ENCODE results near the gene ARHGEF3. TPM values are rescaled to one million over a fixed set of nuclear protein-coding genes. Genes with fewer than 3 reads are reported as not detected.

Gene ARHGEF3
- total and polyA plus RNA-seq, 4 experiments from 2014 or later: 120 to 160 (median 126) TPM

GRCh38 chr3:56837196-56837955 is 35.6 kb upstream of the ARHGEF3 start:
- CTCF ChIA-PET (ENCODE audit: partially characterized antibody): interaction anchor here (1.4 kb wide), 1 partner anchor 18 kb away, joined by 3 read pairs; no protein-coding TSS in a partner anchor
- Mint-ChIP-seq H3K4me1 (peaks cover 26 to 50% (median 38%) of the 10 kb centered on the region in 4 donors), H3K36me3 (peaks cover 7 to 22% of the 10 kb centered on the region in 2 donors), H3K4me3 (no peak overlapping the region), H3K27me3 (no peaks in the 10 kb centered on the region), H3K27ac (peak overlapping the region in 1 of 7 donors; percentile 43), H3K9me3 (no peaks in the 10 kb centered on the region)
- H3K4me1 ChIP-seq (ENCODE audit: insufficient read depth, low read length): no peaks in the 10 kb centered on the region
- no peak overlapping the region for H3K27ac ChIP-seq (ENCODE audit: low read depth, low read length)
- H3K4me3 ChIP-seq (ENCODE audit: low read length in 2 of 2): no peak overlapping the region
- intact Hi-C loops (cut with micrococcal nuclease): no loop called here
- no peak for DNase-seq
- H3K9me3 ChIP-seq (ENCODE audit: control insufficient read depth in 1 of 2, low read length in 2 of 2): no peaks in the 10 kb centered on the region
- no peaks in the 10 kb centered on the region for H3K27me3 ChIP-seq (ENCODE audit: insufficient read depth, low read length)
- H3K36me3 ChIP-seq (ENCODE audit: insufficient read depth, low read length): no peaks in the 10 kb centered on the region
- POLR2A ChIA-PET (ENCODE audit: partially characterized antibody): interaction anchor here (1.0 to 1.2 kb wide), 2 partner anchors 13 to 79 kb away, joined by 4 to 5 read pairs; no protein-coding TSS in a partner anchor

GRCh38 chr3:56836276-56837163 is 34.8 kb upstream of the ARHGEF3 start:
- ChIA-PET POLR2A (ENCODE audit: partially characterized antibody) (interaction anchor here (1.0 kb wide), 1 partner anchor 14 kb away, joined by 5 read pairs; no protein-coding TSS in a partner anchor), CTCF (ENCODE audit: partially characterized antibody) (interaction anchor here (1.3 to 1.4 kb wide), 2 partner anchors 17 to 35 kb away, joined by 3 read pairs; partner anchors contain the start of gene ARHGEF3)
- no peaks in the 10 kb centered on the region for H3K4me1 ChIP-seq (ENCODE audit: insufficient read depth, low read length)
- intact Hi-C loops (cut with micrococcal nuclease): no loop called here
- peaks cover 25 to 51% (median 36%) of the 10 kb centered on the region in 4 donors for H3K4me1 Mint-ChIP-seq
- DNase-seq: no peak
- H3K9me3 ChIP-seq (ENCODE audit: control insufficient read depth in 1 of 2, low read length in 2 of 2): no peaks in the 10 kb centered on the region
- no peak overlapping the region for H3K4me3 Mint-ChIP-seq
- H3K27me3 ChIP-seq (ENCODE audit: insufficient read depth, low read length): no peaks in the 10 kb centered on the region
- H3K27ac Mint-ChIP-seq: peak overlapping the region in 1 of 7 donors; percentile 48
- peaks cover 0 to 2% (median 0%) of the 10 kb centered on the region in 8 donors for H3K9me3 Mint-ChIP-seq
- H3K27me3 Mint-ChIP-seq: no peaks in the 10 kb centered on the region
- no peaks in the 10 kb centered on the region for H3K36me3 ChIP-seq (ENCODE audit: insufficient read depth, low read length)
- H3K36me3 Mint-ChIP-seq: peaks cover 7 to 23% of the 10 kb centered on the region in 2 donors
- H3K4me3 ChIP-seq (ENCODE audit: low read length in 2 of 2): no peak overlapping the region
- H3K27ac ChIP-seq (ENCODE audit: low read depth, low read length): no peak overlapping the region

GRCh38 chr3:56835650-56836227 is 34.0 kb upstream of the ARHGEF3 start:
- no peak overlapping the region for H3K4me3 ChIP-seq (ENCODE audit: low read length in 2 of 2)
- no peaks in the 10 kb centered on the region for H3K9me3 ChIP-seq (ENCODE audit: control insufficient read depth in 1 of 2, low read length in 2 of 2)
- H3K36me3 ChIP-seq (ENCODE audit: insufficient read depth, low read length): no peaks in the 10 kb centered on the region
- Mint-ChIP-seq H3K27me3 (no peaks in the 10 kb centered on the region), H3K4me1 (peaks cover 27 to 46% (median 38%) of the 10 kb centered on the region in 4 donors), H3K9me3 (peaks cover 0 to 2% (median 0%) of the 10 kb centered on the region in 8 donors), H3K4me3 (no peak overlapping the region), H3K36me3 (peaks cover 10 to 20% of the 10 kb centered on the region in 2 donors), H3K27ac (peak overlapping the region in 1 of 7 donors; percentile 13)
- H3K27me3 ChIP-seq (ENCODE audit: insufficient read depth, low read length): no peaks in the 10 kb centered on the region
- no peaks in the 10 kb centered on the region for H3K4me1 ChIP-seq (ENCODE audit: insufficient read depth, low read length)
- ChIA-PET POLR2A (ENCODE audit: partially characterized antibody) (no interaction called here), CTCF (ENCODE audit: partially characterized antibody) (interaction anchor here (1.3 kb wide), 1 partner anchor 35 kb away, joined by 3 read pairs; the partner anchor contains the start of gene ARHGEF3)
- DNase-seq: no peak
- intact Hi-C loops (cut with micrococcal nuclease): no loop called here
- no peak overlapping the region for H3K27ac ChIP-seq (ENCODE audit: low read depth, low read length)

- no peak overlapping the region for H3K4me3 ChIP-seq (ENCODE audit: low read length in 2 of 2)
- no peaks in the 10 kb centered on the region for H3K4me1 ChIP-seq (ENCODE audit: insufficient read depth, low read length)
- Mint-ChIP-seq H3K36me3 (peaks cover 7 to 13% of the 10 kb centered on the region in 2 donors), H3K4me1 (peaks cover 28 to 48% (median 38%) of the 10 kb centered on the region in 4 donors), H3K27ac (peak overlapping the region in 1 of 7 donors; percentile 7), H3K27me3 (no peaks in the 10 kb centered on the region), H3K4me3 (no peak overlapping the region), H3K9me3 (peaks cover 0 to 2% (median 0%) of the 10 kb centered on the region in 8 donors)
- intact Hi-C loops (cut with micrococcal nuclease): loop anchor here (2.0 kb wide), 1 partner anchor 15 kb away; no protein-coding TSS in a partner anchor
- no peaks in the 10 kb centered on the region for H3K36me3 ChIP-seq (ENCODE audit: insufficient read depth, low read length)
- H3K27me3 ChIP-seq (ENCODE audit: insufficient read depth, low read length): no peaks in the 10 kb centered on the region
- no peak overlapping the region for H3K27ac ChIP-seq (ENCODE audit: low read depth, low read length)
- DNase-seq: no peak
- no peaks in the 10 kb centered on the region for H3K9me3 ChIP-seq (ENCODE audit: control insufficient read depth in 1 of 2, low read length in 2 of 2)
- ChIA-PET CTCF (ENCODE audit: partially characterized antibody) (interaction anchor here (0.6 kb wide), 1 partner anchor 23 kb away, joined by 3 read pairs; no protein-coding TSS in a partner anchor), POLR2A (ENCODE audit: partially characterized antibody) (interaction anchor here (0.9 kb wide), 1 partner anchor 9 kb away, joined by 4 read pairs; no protein-coding TSS in a partner anchor)
These were observed 31.8 kb upstream of the ARHGEF3 start for GRCh38 chr3:56833536-56833935.

- no peak overlapping the region for H3K27ac ChIP-seq (ENCODE audit: low read depth, low read length)
- no peak overlapping the region for H3K27ac Mint-ChIP-seq
- H3K9me3 ChIP-seq (ENCODE audit: control insufficient read depth in 1 of 2, low read length in 2 of 2): no peaks in the 10 kb centered on the region
- DNase-seq: no peak
- CTCF ChIA-PET (ENCODE audit: partially characterized antibody): no interaction called here
- POLR2A ChIA-PET (ENCODE audit: partially characterized antibody): interaction anchor here (0.9 kb wide), 1 partner anchor 10 kb away, joined by 4 read pairs; no protein-coding TSS in a partner anchor
- no peaks in the 10 kb centered on the region for H3K27me3 ChIP-seq (ENCODE audit: insufficient read depth, low read length)
- no peak overlapping the region for H3K4me3 Mint-ChIP-seq
- peaks cover 0 to 2% (median 0%) of the 10 kb centered on the region in 8 donors for H3K9me3 Mint-ChIP-seq
- intact Hi-C loops (cut with micrococcal nuclease): loop anchor here (2.0 kb wide), 1 partner anchor 14 kb away; no protein-coding TSS in a partner anchor
- H3K27me3 Mint-ChIP-seq: no peaks in the 10 kb centered on the region
- H3K4me1 ChIP-seq (ENCODE audit: insufficient read depth, low read length): no peaks in the 10 kb centered on the region
- no peaks in the 10 kb centered on the region for H3K36me3 ChIP-seq (ENCODE audit: insufficient read depth, low read length)
- peaks cover 26 to 45% (median 36%) of the 10 kb centered on the region in 4 donors for H3K4me1 Mint-ChIP-seq
- no peak overlapping the region for H3K4me3 ChIP-seq (ENCODE audit: low read length in 2 of 2)
- peaks cover 5 to 13% of the 10 kb centered on the region in 2 donors for H3K36me3 Mint-ChIP-seq
These were observed 31.3 kb upstream of the ARHGEF3 start for GRCh38 chr3:56833022-56833421.

- H3K27ac ChIP-seq (ENCODE audit: low read depth, low read length): no peak overlapping the region
- H3K36me3 ChIP-seq (ENCODE audit: insufficient read depth, low read length): no peaks in the 10 kb centered on the region
- peaks cover 31 to 54% (median 33%) of the 10 kb centered on the region in 4 donors for H3K4me1 Mint-ChIP-seq
- H3K9me3 ChIP-seq (ENCODE audit: control insufficient read depth in 1 of 2, low read length in 2 of 2): no peaks in the 10 kb centered on the region
- no peak overlapping the region for H3K4me3 ChIP-seq (ENCODE audit: low read length in 2 of 2)
- peaks cover 0 to 2% (median 0%) of the 10 kb centered on the region in 8 donors for H3K9me3 Mint-ChIP-seq
- peaks cover 5 to 13% of the 10 kb centered on the region in 2 donors for H3K36me3 Mint-ChIP-seq
- H3K27ac Mint-ChIP-seq: no peak overlapping the region
- no peaks in the 10 kb centered on the region for H3K27me3 ChIP-seq (ENCODE audit: insufficient read depth, low read length)
- H3K4me1 ChIP-seq (ENCODE audit: insufficient read depth, low read length): peaks cover 12% of the 10 kb centered on the region
- H3K4me3 Mint-ChIP-seq: no peak overlapping the region
- no peak for DNase-seq
- H3K27me3 Mint-ChIP-seq: no peaks in the 10 kb centered on the region
- ChIA-PET POLR2A (ENCODE audit: partially characterized antibody) (no interaction called here), CTCF (ENCODE audit: partially characterized antibody) (no interaction called here)
- intact Hi-C loops (cut with micrococcal nuclease): no loop called here
These were observed 29.8 kb upstream of the ARHGEF3 start for GRCh38 chr3:56831572-56831971.
